ENCODE data around the gene RASGRF1.

RASGRF1 gene

GRCh38 chr15:78968114-78968513, 122.5 kb downstream of the RASGRF1 start:
- in situ Hi-C loops (cut with MboI; ENCODE audit: low sequenced_read_pairs): no loop called here

GRCh38 chr15:78960308-78960707, 130.3 kb downstream of the RASGRF1 start:
- in situ Hi-C loops (cut with MboI; ENCODE audit: low sequenced_read_pairs): no loop called here

- in situ Hi-C loops (cut with MboI; ENCODE audit: low sequenced_read_pairs): no loop called here
Observed at GRCh38 chr15:78959360-78959759, 131.2 kb downstream of the RASGRF1 start.

- in situ Hi-C loops (cut with MboI; ENCODE audit: low sequenced_read_pairs): no loop called here
Observed at GRCh38 chr15:78957416-78958093, 133.0 kb downstream of the RASGRF1 start.

GRCh38 chr15:78956937-78957336, 133.6 kb downstream of the RASGRF1 start:
- in situ Hi-C loops (cut with MboI; ENCODE audit: low sequenced_read_pairs): no loop called here

GRCh38 chr15:78955355-78955754, 135.2 kb downstream of the RASGRF1 start:
- in situ Hi-C loops (cut with MboI; ENCODE audit: low sequenced_read_pairs): no loop called here

- in situ Hi-C loops (cut with MboI; ENCODE audit: low sequenced_read_pairs): no loop called here
Observed at GRCh38 chr15:78951841-78952238, 138.7 kb downstream of the RASGRF1 start.

- in situ Hi-C loops (cut with MboI; ENCODE audit: low sequenced_read_pairs): no loop called here
Observed at GRCh38 chr15:78950902-78951840, 139.4 kb downstream of the RASGRF1 start.

GRCh38 chr15:78950343-78950742, 140.2 kb downstream of the RASGRF1 start:
- in situ Hi-C loops (cut with MboI; ENCODE audit: low sequenced_read_pairs): no loop called here

GRCh38 chr15:78949461-78949860, 141.1 kb downstream of the RASGRF1 start:
- in situ Hi-C loops (cut with MboI; ENCODE audit: low sequenced_read_pairs): no loop called here

- in situ Hi-C loops (cut with MboI; ENCODE audit: low sequenced_read_pairs): no loop called here
Observed at GRCh38 chr15:78947506-78947905, 143.1 kb downstream of the RASGRF1 start.

- in situ Hi-C loops (cut with MboI; ENCODE audit: low sequenced_read_pairs): no loop called here
Observed at GRCh38 chr15:78946493-78946892, 144.1 kb downstream of the RASGRF1 start.

GRCh38 chr15:78944669-78945407, 145.7 kb downstream of the RASGRF1 start, which contains the start of gene CTSH:
Gene CTSH (minus strand): TSS chr15:78945046. CDS start chr15:78944981, 65 bp downstream.
- in situ Hi-C loops (cut with MboI; ENCODE audit: low sequenced_read_pairs): no loop called here

GRCh38 chr15:78944202-78944625, 146.4 kb downstream of the RASGRF1 start:
- in situ Hi-C loops (cut with MboI; ENCODE audit: low sequenced_read_pairs): no loop called here

- in situ Hi-C loops (cut with MboI; ENCODE audit: low sequenced_read_pairs): no loop called here
Observed at GRCh38 chr15:78943692-78944091, 146.9 kb downstream of the RASGRF1 start.

- in situ Hi-C loops (cut with MboI; ENCODE audit: low sequenced_read_pairs): no loop called here
Observed at GRCh38 chr15:78942741-78943140, 147.8 kb downstream of the RASGRF1 start.

- in situ Hi-C loops (cut with MboI; ENCODE audit: low sequenced_read_pairs): no loop called here
Observed at GRCh38 chr15:78938658-78939488, 151.7 kb downstream of the RASGRF1 start.

- in situ Hi-C loops (cut with MboI; ENCODE audit: low sequenced_read_pairs): no loop called here
Observed at GRCh38 chr15:78937132-78937739, 153.3 kb downstream of the RASGRF1 start.

- in situ Hi-C loops (cut with MboI; ENCODE audit: low sequenced_read_pairs): no loop called here
Observed at GRCh38 chr15:78934655-78935023, 155.9 kb downstream of the RASGRF1 start.
